H7 (cell line): ENCODE results near the gene ZNF488. TPM values are rescaled to one million over a fixed set of nuclear protein-coding genes. Genes with fewer than 3 reads are reported as not detected.
A peak's percentile ranks its signal among the peaks of the same experiment; 100 is the strongest.

ENCODE experiments used
- DNase-seq: peaks from one replicate; pipeline ENCODE4 v3.0.0; 2012
- H3K27me3 ChIP-seq: 2 replicates; pipeline ENCODE4 v1.6.0; 2011; ENCODE audit warnings: mild to moderate bottlenecking, low read length; ENCODE audit not compliant: control insufficient read depth, insufficient read depth
- H3K36me3 ChIP-seq: replicated peaks from 2 replicates; pipeline ENCODE4 v1.5.1; 2011; ENCODE audit warnings: low read length; ENCODE audit not compliant: control insufficient read depth, insufficient read depth
- H3K4me3 ChIP-seq: 2 replicates; pipeline ENCODE4 v1.5.1; 2011; ENCODE audit warnings: low read depth, mild to moderate bottlenecking, control low read depth, low read length, moderate library complexity; ENCODE audit not compliant: insufficient read depth
- total RNA-seq: library from RNA; depleted of rRNA; stranded (reverse); fragments of >200 nt; shearing (Covaris generic); gene quantifications from 2 replicates; pipeline ENCODE4 v1.2.3, GENCODE V29; 2014

ZNF488 gene
- total RNA-seq, 1 experiment from 2014 or later, result 3.0 TPM

GRCh38 chr10:47347303-47347675, 36.8 kb downstream of the ZNF488 start:
- no peak for DNase-seq
- Histone ChIP-seq H3K36me3 (no peaks in the 10 kb centered on the region), H3K4me3 (no peak overlapping the region), H3K27me3 (no peaks in the 10 kb centered on the region)

DNA sequence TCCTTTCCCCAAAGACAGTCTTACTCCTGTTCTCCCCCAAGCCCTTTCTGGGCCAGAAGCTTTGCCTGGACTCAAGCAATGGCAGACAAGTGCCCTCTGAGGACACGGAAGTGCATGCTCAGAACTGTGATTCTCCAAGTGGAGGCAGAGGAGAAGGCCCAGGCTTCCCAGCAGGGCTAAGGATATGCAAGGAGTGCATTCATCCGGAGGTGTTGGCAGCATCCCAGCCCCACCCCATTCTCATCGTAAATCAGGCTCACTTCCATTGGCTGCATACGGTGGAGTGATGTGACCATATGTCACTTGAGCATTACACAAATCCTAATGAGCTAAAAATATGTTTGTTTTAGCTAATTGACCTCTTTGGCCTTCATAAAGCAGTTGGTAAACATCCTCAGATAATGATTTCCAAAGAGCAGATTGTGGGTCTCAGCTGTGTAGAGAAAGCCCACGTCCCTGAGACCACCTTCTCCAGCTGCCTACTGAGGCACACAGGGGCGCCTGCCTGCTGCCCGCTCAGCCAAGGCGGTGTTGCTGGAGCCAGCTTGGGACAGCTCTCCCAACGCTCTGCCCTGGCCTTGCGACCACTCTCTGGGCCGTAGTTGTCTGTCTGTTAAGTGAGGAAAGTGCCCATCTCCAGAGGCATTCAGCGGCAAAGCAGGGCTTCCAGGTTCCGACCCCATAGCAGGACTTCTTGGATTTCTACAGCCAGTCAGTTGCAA, 37.4 kb downstream of the ZNF488 start:
- no peak overlapping the region for H3K4me3 ChIP-seq
- H3K27me3 ChIP-seq, result no peaks in the 10 kb centered on the region
- no peaks in the 10 kb centered on the region for H3K36me3 ChIP-seq
- DNase-seq, result no peak

DNA sequence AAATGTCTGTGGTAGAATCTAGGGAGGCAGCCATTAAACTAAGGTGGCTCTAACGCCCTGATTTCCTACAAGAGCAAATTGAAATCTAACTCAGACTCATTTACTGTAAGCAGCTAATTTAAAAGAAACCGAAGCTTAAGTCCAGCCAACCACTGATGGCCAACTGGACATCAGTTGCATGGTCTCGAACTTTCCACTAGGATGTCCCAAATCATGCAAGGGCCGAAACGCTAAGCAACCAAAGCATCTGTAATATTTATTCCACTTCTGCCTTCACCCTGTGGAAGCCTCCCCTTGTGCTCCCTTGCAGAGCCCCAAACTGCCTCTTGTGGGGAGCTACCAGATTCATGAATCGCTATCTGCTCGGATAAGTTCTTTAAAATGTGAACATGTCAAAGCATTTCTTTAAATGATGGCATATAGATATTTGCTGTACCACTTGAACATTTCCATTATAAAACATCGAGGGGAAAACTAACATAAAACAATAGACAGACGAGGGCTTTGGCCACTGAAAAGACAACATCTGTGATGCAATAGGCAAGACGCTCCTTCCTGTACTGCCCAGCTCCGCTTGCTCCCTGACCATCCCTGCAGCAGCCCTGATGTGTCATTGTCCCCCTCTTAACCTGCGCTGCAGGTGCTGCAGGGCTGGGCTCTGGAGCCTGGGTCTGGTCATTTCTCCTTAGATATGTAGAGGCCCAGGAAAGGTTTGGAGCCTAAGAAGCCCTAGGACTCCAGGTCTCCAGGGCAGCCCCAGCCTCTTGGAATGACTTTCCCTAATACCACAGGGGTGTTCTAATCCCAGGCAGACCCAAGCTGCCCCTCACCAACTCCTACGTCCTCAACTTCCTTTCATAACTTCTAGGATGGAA, 38.9 kb downstream of the ZNF488 start:
- Histone ChIP-seq H3K36me3 (no peaks in the 10 kb centered on the region), H3K27me3 (no peaks in the 10 kb centered on the region), H3K4me3 (no peak overlapping the region)
- no peak for DNase-seq

GRCh38 chr10:47340608-47341170, 43.4 kb downstream of the ZNF488 start:
- H3K27me3 ChIP-seq, result no peaks in the 10 kb centered on the region
- no peak overlapping the region for H3K4me3 ChIP-seq
- peak; percentile 92 for DNase-seq
- H3K36me3 ChIP-seq, result no peaks in the 10 kb centered on the region

DNA sequence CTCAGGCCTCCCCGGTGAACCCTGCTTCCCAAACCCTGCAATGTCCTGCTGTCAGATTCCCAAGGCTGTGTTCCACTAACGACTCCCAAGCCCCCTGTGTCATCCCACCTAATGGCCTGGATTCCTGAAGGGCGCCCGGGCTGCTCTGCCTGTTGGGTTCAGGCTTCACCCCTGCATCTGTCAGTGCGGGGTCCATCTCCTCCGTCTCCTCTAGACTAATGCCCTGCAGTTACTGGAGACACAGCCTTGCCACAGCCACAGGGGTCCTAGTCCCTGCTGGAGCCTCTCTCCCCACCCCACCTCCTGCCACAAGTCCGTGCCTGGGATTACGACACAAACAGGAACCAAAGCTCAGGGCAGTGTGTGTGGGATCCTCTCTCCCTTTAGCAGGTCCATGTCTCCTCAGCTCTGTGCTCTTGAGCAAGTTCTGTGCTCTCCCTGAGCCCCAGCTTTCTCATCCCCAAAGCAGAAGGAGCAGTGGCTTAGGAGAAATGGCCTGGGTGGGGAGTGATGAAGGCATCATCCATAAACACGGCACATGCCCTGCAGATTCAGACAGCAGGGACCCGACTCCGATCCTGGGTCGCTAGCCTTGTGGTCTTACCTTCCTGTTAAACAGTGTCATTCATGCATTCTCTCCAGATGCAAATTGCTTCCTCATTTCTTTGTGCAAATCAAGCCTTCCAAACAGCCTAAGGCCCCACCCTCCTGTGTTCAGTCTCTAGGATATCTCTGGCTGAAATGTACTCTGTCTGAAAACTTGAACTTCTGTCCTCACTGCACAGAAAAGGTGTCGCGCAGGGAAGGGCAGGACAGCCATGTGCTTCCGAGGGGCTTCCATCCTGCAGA, 44.1 kb downstream of the ZNF488 start:
- Histone ChIP-seq H3K36me3 (no peaks in the 10 kb centered on the region), H3K27me3 (no peaks in the 10 kb centered on the region), H3K4me3 (no peak overlapping the region)
- DNase-seq, result no peak

DNA sequence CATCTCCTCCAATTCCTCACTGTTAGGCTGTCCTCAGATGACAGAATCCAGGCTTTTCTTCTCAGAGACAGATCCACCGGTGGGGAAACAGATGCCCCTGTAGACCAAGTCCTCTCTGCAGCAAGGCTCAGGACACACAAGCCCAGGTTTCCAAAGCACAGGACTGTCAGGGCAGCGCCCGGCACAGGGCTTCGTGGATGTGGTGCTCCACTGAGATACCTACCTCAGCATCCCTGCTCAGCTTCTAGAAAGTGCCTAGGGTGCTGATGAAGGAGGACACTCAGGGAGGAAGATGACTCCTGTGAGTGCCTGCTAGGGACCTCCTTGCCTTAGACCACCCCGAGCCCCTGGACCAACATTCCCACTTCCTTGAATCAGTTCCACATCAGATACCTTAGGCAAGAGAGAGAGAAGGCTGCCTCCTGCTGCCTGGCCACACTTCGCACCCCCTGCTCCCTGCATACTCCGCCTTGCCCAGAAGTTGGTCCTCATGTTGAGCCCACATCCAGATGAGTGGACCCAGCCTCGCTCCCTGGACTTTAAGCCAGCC, 44.8 kb downstream of the ZNF488 start:
- no peaks in the 10 kb centered on the region for H3K36me3 ChIP-seq
- H3K4me3 ChIP-seq, result no peak overlapping the region
- DNase-seq, result no peak
- no peaks in the 10 kb centered on the region for H3K27me3 ChIP-seq

GRCh38 chr10:47337310-47337709, 46.8 kb downstream of the ZNF488 start:
- Histone ChIP-seq H3K4me3 (no peak overlapping the region), H3K36me3 (no peaks in the 10 kb centered on the region), H3K27me3 (no peaks in the 10 kb centered on the region)
- no peak for DNase-seq

DNA sequence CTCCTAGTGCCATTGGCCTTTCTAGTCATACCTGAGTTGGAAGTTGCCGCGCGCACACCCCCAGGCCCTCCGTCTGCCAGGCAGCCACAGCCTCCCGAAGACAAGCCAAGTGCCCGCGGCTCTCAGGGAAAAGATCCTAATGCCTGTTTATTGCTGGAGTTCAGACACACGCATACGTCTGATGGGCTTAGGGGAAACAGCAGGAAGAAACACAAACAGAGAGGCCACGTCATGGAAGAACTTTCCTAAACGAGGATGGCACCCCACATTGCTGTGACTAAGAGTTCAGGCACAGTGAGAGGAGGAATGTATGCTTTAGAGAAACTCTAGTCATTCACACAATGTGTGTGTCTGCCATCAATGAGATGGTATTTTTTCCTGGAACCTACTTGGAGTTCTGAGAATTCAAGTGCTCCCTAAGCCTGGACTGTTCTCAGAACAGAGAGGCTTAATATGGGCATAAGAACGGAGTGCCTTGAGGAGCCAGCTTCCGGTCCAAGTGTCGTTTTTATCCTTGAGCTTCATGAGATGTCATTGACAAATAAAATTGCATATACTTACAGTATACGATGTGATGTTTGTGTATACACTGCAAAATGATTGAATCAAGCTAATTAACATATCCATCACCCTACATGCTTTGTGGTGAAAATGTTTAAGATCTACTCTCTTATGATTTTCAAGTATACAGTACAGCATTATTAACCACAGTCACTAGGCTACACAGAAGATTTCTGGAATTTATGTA, 47.5 kb downstream of the ZNF488 start:
- Histone ChIP-seq H3K4me3 (no peak overlapping the region), H3K36me3 (no peaks in the 10 kb centered on the region), H3K27me3 (no peaks in the 10 kb centered on the region)
- DNase-seq, result no peak

GRCh38 chr10:47335906-47336305, 48.2 kb downstream of the ZNF488 start:
- DNase-seq, result no peak
- Histone ChIP-seq H3K4me3 (no peak overlapping the region), H3K36me3 (no peaks in the 10 kb centered on the region), H3K27me3 (no peaks in the 10 kb centered on the region)

DNA sequence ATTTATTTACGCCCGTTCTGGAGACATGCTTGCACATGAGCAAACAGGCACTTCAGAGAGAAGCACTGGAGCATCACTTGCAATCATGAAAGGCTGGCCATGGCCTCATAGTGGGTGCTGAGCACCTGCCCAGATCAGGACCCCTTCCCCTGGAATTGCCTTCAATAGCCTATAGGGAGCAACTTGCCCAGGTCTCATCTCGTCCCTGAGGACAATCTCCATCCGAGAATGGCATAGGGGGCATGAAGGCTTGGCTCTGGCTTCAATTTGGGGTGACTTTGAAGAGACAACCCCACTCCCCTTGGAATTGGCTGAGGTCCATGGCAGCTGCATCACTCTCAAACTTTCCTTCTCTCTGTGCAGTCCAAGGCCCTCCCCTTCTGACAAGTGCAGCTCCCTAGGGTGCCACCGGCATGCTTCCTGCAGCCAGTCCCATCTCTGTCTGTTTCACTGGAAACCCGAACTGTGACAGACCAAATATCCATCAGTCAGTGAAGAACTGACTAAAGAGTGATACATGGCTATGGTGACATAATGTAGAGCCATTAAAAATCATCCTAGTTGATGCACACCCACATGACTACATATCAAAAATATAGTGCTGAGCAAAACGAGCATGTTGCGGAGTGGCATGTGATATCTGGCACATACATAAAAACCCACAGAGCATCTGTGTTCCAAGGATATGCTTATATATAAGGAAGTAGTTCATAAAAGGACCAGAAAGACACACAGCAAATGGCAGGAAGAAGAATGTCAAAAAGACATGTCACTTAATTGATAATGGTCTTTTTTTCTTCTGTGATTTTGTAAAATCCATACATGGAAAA, 49.4 kb downstream of the ZNF488 start:
- no peaks in the 10 kb centered on the region for H3K36me3 ChIP-seq
- no peak overlapping the region for H3K4me3 ChIP-seq
- DNase-seq, result no peak
- H3K27me3 ChIP-seq, result no peaks in the 10 kb centered on the region

- no peaks in the 10 kb centered on the region for H3K27me3 ChIP-seq
- no peak for DNase-seq
- no peaks in the 10 kb centered on the region for H3K36me3 ChIP-seq
- H3K4me3 ChIP-seq, result no peak overlapping the region
Measured at GRCh38 chr10:47333532-47333931, 50.6 kb downstream of the ZNF488 start.

GRCh38 chr10:47332946-47333345, 51.1 kb downstream of the ZNF488 start:
- no peak for DNase-seq
- Histone ChIP-seq H3K36me3 (no peaks in the 10 kb centered on the region), H3K4me3 (no peak overlapping the region), H3K27me3 (no peaks in the 10 kb centered on the region)

GRCh38 chr10:47332371-47332770, 51.7 kb downstream of the ZNF488 start:
- no peaks in the 10 kb centered on the region for H3K36me3 ChIP-seq
- no peaks in the 10 kb centered on the region for H3K27me3 ChIP-seq
- H3K4me3 ChIP-seq, result no peak overlapping the region
- DNase-seq, result no peak
